K562 (cell line): ENCODE data around the gene ACTA2. TPM values are rescaled to one million over a fixed set of nuclear protein-coding genes. Genes with fewer than 3 reads are reported as not detected.

Source experiments
- ATAC-seq: fragments of 200-7000 bp; cut with Tn5 transposase; 3 replicates; pipeline ENCODE4 v1.9.1; 2020; ENCODE audit warnings: moderate library complexity
- BruUV-seq: library from RNA; stranded (reverse); fragments of 400-500 nt; replicated peaks from 2 replicates; lab custom pipeline; 2021; lab: Mats Ljungman, UMichigan
- CTCF ChIA-PET: fragments of 300-600 bp; formaldehyde crosslinking; extraction: SDS; loops from one replicate; lab custom pipeline; 2021; ENCODE audit warnings: low intra/inter-chr PET ratio; lab: Yijun Ruan, JAX
- POLR2A ChIA-PET: fragments of 300-600, 350-650 bp; sonication (Branson Sonifier 250); formaldehyde crosslinking; extraction: SDS; loops from one replicate; lab custom pipeline; 2021; ENCODE audit warnings: antibody characterized with exemption, inconsistent platforms; lab: Yijun Ruan, JAX
- DNase-seq, 4 experiments: peaks; one replicate each; pipeline versions ENCODE4 v3.0.0 to v3.0.0-alpha.2; 2011 to 2018; ENCODE audit warnings: low spot score in 3 of 4, mixed read lengths in 3 of 4; ENCODE audit errors: extremely low read depth in 1 of 4
- FAIRE-seq: peaks from 2 replicates; lab custom pipeline; 2011; peaks lifted over from hg19 to GRCh38; lab: Jason Lieb, UNC
- H2AFZ ChIP-seq: 2 replicates; pipeline ENCODE4 v1.6.0; 2011; ENCODE audit warnings: low read depth, low read length, control low read depth, inconsistent platforms
- H3K27ac ChIP-seq: fragments of 200-600 bp; 3 replicates; pipeline ENCODE4 v1.8.0; 2011; ENCODE audit warnings: low read depth, mild to moderate bottlenecking, control low read depth, inconsistent platforms, low read length, moderate library complexity, mixed read lengths; ENCODE audit errors: extremely low read depth
- H3K27me3 ChIP-seq, 2 experiments: fragments of 300-600 bp in 1 of 2; 2 replicates in 1 of 2; 3 replicates in 1 of 2; pipeline versions ENCODE4 v1.6.0 to v1.8.0; 2011; ENCODE audit warnings: inconsistent platforms in 2 of 2, low read length in 2 of 2, mild to moderate bottlenecking in 1 of 2, mixed read lengths in 1 of 2, moderate library complexity in 1 of 2; ENCODE audit not compliant: control insufficient read depth in 2 of 2, insufficient read depth in 2 of 2
- H3K36me3 ChIP-seq: fragments of 300-600 bp; 3 replicates; pipeline ENCODE4 v1.8.0; 2011; ENCODE audit warnings: mild to moderate bottlenecking, low read length, inconsistent platforms; ENCODE audit not compliant: control insufficient read depth, insufficient read depth
- H3K4me1 ChIP-seq, 2 experiments: fragments of 200-600 bp in 1 of 2; replicated peaks in 1 of 2; 2 replicates in 1 of 2; 3 replicates in 1 of 2; pipeline versions ENCODE4 v1.5.1 to v1.8.0; 2011; ENCODE audit warnings: inconsistent platforms in 2 of 2, low read length in 2 of 2, mild to moderate bottlenecking in 1 of 2, mixed read lengths in 1 of 2, moderate library complexity in 1 of 2; ENCODE audit not compliant: control insufficient read depth in 2 of 2, insufficient read depth in 2 of 2
- H3K4me2 ChIP-seq: 2 replicates; pipeline ENCODE4 v1.6.1; 2011; ENCODE audit warnings: low read length, control low read depth, inconsistent platforms, mixed read lengths; ENCODE audit not compliant: insufficient read depth
- H3K4me3 ChIP-seq: fragments of 200-600 bp; sonication (generic), shearing (Covaris generic); 2 replicates; pipeline ENCODE4 v1.5.1; 2016; ENCODE audit warnings: control low read depth, inconsistent platforms
- H3K79me2 ChIP-seq: fragments of 200-600 bp; 3 replicates; pipeline ENCODE4 v1.8.0; 2011; ENCODE audit warnings: low read length, inconsistent platforms; ENCODE audit not compliant: control insufficient read depth, insufficient read depth
- H3K9ac ChIP-seq, 2 experiments: 2 replicates each; pipeline versions ENCODE4 v1.6.0 to v1.6.1; 2011; ENCODE audit warnings: low read depth in 2 of 2, low read length in 2 of 2, control low read depth in 1 of 2, inconsistent platforms in 1 of 2, mild to moderate bottlenecking in 1 of 2, mixed read lengths in 1 of 2; ENCODE audit not compliant: insufficient read depth in 1 of 2
- H3K9me1 ChIP-seq: one replicate; pipeline ENCODE4 v1.6.0; 2011; ENCODE audit warnings: inconsistent platforms, mild to moderate bottlenecking, low read length, moderate library complexity; ENCODE audit not compliant: control insufficient read depth, insufficient read depth
- H3K9me3 ChIP-seq: replicated peaks from 2 replicates; pipeline ENCODE4 v1.5.1; 2011; ENCODE audit warnings: low read depth, low read length, inconsistent platforms; ENCODE audit not compliant: control insufficient read depth, insufficient read depth
- H4K20me1 ChIP-seq: replicated peaks from 2 replicates; pipeline ENCODE4 v1.6.1; 2011; ENCODE audit warnings: low read length, inconsistent platforms, mixed read lengths; ENCODE audit not compliant: control insufficient read depth, insufficient read depth
- E2F6 ChIP-seq, 2 experiments: IDR thresholded peaks; 2 replicates each; pipeline ENCODE4 v1.6.1; 2011; ENCODE audit warnings: borderline replicate concordance in 1 of 2, control low read depth in 1 of 2, low read depth in 1 of 2, low read length in 1 of 2, mild to moderate bottlenecking in 1 of 2, mixed read lengths in 1 of 2, moderate library complexity in 1 of 2; ENCODE audit not compliant: insufficient read depth in 1 of 2, insufficient read length in 1 of 2, poor library complexity in 1 of 2, severe bottlenecking in 1 of 2; ENCODE audit errors: extremely low read depth in 1 of 2
- E4F1 ChIP-seq: fragments of 250-450 bp; sonication (Bioruptor Pico); IDR thresholded peaks from 2 replicates; pipeline ENCODE4 v1.5.0; 2021; ENCODE audit warnings: mild to moderate bottlenecking, borderline replicate concordance
- HLTF ChIP-seq: fragments of 450-650 bp; IDR thresholded peaks from 2 replicates; pipeline ENCODE4 v1.6.1; 2016
- JUNB ChIP-seq: fragments of 450-650 bp; formaldehyde crosslinking; conservative IDR thresholded peaks from 2 replicates; pipeline ENCODE4 v1.4.0; 2020; ENCODE audit warnings: mild to moderate bottlenecking
- NBN ChIP-seq: fragments of 450-650 bp; IDR thresholded peaks from 2 replicates; pipeline ENCODE4 v1.6.1; 2016; ENCODE audit warnings: low read depth, mild to moderate bottlenecking
- SETDB1 ChIP-seq: IDR thresholded peaks from one replicate; pipeline ENCODE4 v1.6.1; 2012; ENCODE audit warnings: low read length, control low read depth, inconsistent platforms
- SMARCC2 ChIP-seq: fragments of 450-650 bp; IDR thresholded peaks from 2 replicates; pipeline ENCODE4 v1.6.1; 2017; ENCODE audit warnings: antibody characterized with exemption, moderate library complexity, mild to moderate bottlenecking, low read depth
- WGBS: fragments of 100-300 bp; shearing (Covaris generic); methylation state at CpG from one replicate; pipeline ENCODE4 v1.1.6; 2016; ENCODE audit warnings: low coverage, mixed read lengths; ENCODE audit not compliant: insufficient coverage; ENCODE audit errors: missing lambda C conversion rate; 5-methylcytosine and 5-hydroxymethylcytosine counted together
- in situ Hi-C: fragments of 300-500 bp; cut with MboI; formaldehyde crosslinking; loops from 4 replicates; pipeline ENCODE4 v1.15.0; 2018; ENCODE audit warnings: inconsistent platforms, mixed read lengths
- intact Hi-C: fragments of 100-400 bp; cut with micrococcal nuclease; formaldehyde crosslinking; loops from 2 replicates; pipeline ENCODE4 v1.14.2; 2022
- polyA plus RNA-seq, 8 experiments: library from polyadenylated mRNA; depleted of rRNA in 4 of 8; stranded (reverse) in 5 of 8; unstranded in 3 of 8; fragments of >200 nt; fragmentation: Nextera tagmentation in 2 of 8; fragmentation: Illumina TruSeq in 1 of 8; extraction: Ambion mirVana in 2 of 8; extraction: Trizol in 1 of 8; gene quantifications; 2 replicates each; pipeline versions ENCODE4 v1.2.1 to v1.2.3, GENCODE V29; 2011 to 2014; ENCODE audit warnings: inconsistent platforms in 1 of 8, missing spikeins in 1 of 8
- total RNA-seq, 7 experiments: library from RNA; depleted of rRNA in 6 of 7; stranded (reverse); fragments of >200 nt in 6 of 7; fragmentation: Illumina TruSeq in 2 of 7; extraction: Trizol in 2 of 7; gene quantifications; 2 replicates each; pipeline versions ENCODE4 v1.2.1 to v1.2.3, GENCODE V29; 2011 to 2021; ENCODE audit warnings: low replicate concordance in 1 of 7

The ACTA2 gene
- total and polyA plus RNA-seq, 9 of the 15 experiments (the other 6 are each of a cell fraction or from before 2014, with no cell fraction given): 0.15 to 1.0 (median 0.38) TPM; not detected in 3

GRCh38 chr10:88983206-88983605, 30.6 kb upstream of the ACTA2 start:
- 0% methylated on average over 2 of the region's 2 CpGs for WGBS
- H3K36me3 ChIP-seq: no peaks in the 10 kb centered on the region
- H3K9ac ChIP-seq: no peak overlapping the region
- no peaks in the 10 kb centered on the region for H4K20me1 ChIP-seq
- no peak overlapping the region for H3K4me3 ChIP-seq
- H3K4me1 ChIP-seq: peaks cover 0 to 2% of the 10 kb centered on the region in 2 experiments; a peak in 2 of 5 replicates
- no peaks in the 10 kb centered on the region for H3K9me3 ChIP-seq
- DNase-seq (no peak), FAIRE-seq (no peak), ATAC-seq (no peak)
- ChIA-PET CTCF (interaction anchor here (0.6 kb wide), 1 partner anchor 16 kb away, joined by 3 read pairs; no protein-coding TSS in a partner anchor), POLR2A (no interaction called here)
- no peaks in the 10 kb centered on the region for H3K79me2 ChIP-seq
- in situ Hi-C loops (no loop called here), intact Hi-C loops (loop anchor here (10.0 kb wide), 1 partner anchor 148 kb away; no protein-coding TSS in a partner anchor)
- H3K27me3 ChIP-seq: no peaks in the 10 kb centered on the region
- no peak for TF ChIP-seq SMARCC2
- TF ChIP-seq E2F6 (IDR thresholded peaks at IDR 0.05; ENCODE audit: borderline replicate concordance in 1 of 2, extremely low read depth in 1 of 2, insufficient read depth in 1 of 2, insufficient read length in 1 of 2, low read depth in 1 of 2, low read length in 1 of 2, poor library complexity in 1 of 2, severe bottlenecking in 1 of 2): no peak
- no peak for TF ChIP-seq JUNB (CRISPR knock-in tag)
- no peak for TF ChIP-seq NBN
- no peak for TF ChIP-seq HLTF
- TF ChIP-seq SETDB1: no peak
- TF ChIP-seq E4F1 (CRISPR knock-in tag): no peak
- no peak overlapping the region for H3K4me2 ChIP-seq
- no TSS peak for BruUV-seq
- no peaks in the 10 kb centered on the region for H3K9me1 ChIP-seq
- H3K27ac ChIP-seq: no peak overlapping the region
- no peak overlapping the region for H2AFZ ChIP-seq
